BLaER1 treated with 17β-estradiol and CSF1 and Interleukin-3, amounts not matched to agents 10 nM and 100 nM (cell line): Measurements from ENCODE around the gene SLAMF1.
A peak's percentile ranks its signal among the peaks of the same experiment; 100 is the strongest.
"Not testable (repeated sequence)": the region's sequence is repeated elsewhere in the genome, so short reads cannot be mapped to it uniquely, and the experiment has no call there.

Experiments
- H3K27ac ChIP-seq, 11 experiments: shearing (Covaris generic); formaldehyde crosslinking; 2 replicates each; pipeline ENCODE4 v1.8.1; 2022
- H3K27me3 ChIP-seq, 11 experiments: shearing (Covaris generic); formaldehyde crosslinking; 2 replicates each; pipeline ENCODE4 v1.8.1; 2022
- H3K36me3 ChIP-seq, 11 experiments: shearing (Covaris generic); formaldehyde crosslinking; 2 replicates each; pipeline ENCODE4 v1.8.1; 2022
- H3K4me1 ChIP-seq, 10 experiments: shearing (Covaris generic); formaldehyde crosslinking; 2 replicates each; pipeline ENCODE4 v1.8.1; 2022
- H3K4me2 ChIP-seq, 11 experiments: shearing (Covaris generic); formaldehyde crosslinking; 2 replicates each; pipeline ENCODE4 v1.8.1; 2022
- H3K4me3 ChIP-seq, 10 experiments: shearing (Covaris generic); formaldehyde crosslinking; 2 replicates each; pipeline ENCODE4 v1.8.1; 2022
- H3K9ac ChIP-seq, 11 experiments: shearing (Covaris generic); formaldehyde crosslinking; 2 replicates each; pipeline ENCODE4 v1.8.1; 2022
- H3K9me3 ChIP-seq, 11 experiments: shearing (Covaris generic); formaldehyde crosslinking; replicated peaks in 1 of 11; 2 replicates each; pipeline ENCODE4 v1.8.1; 2022
- H4K20me1 ChIP-seq, 11 experiments: shearing (Covaris generic); formaldehyde crosslinking; 2 replicates each; pipeline ENCODE4 v1.8.1; 2022
- Cebpa-rat ChIP-seq, 11 experiments: shearing (Covaris generic); IDR thresholded peaks; 2 replicates each; pipeline ENCODE4 v1.8.1; 2022

Gene SLAMF1

GRCh38 chr1:160560806-160561205 lies 86.0 kb downstream of the SLAMF1 start:
- Histone ChIP-seq H3K9me3 (peaks cover 57 to 78% (median 64%) of the 10 kb centered on the region in 11 experiments), H3K4me2 (no peak overlapping the region), H3K4me1 (peaks cover 15 to 26% (median 17%) of the 10 kb centered on the region in 10 experiments), H3K36me3 (peaks cover 0 to 22% (median 0%) of the 10 kb centered on the region in 11 experiments; a peak in 6 of 22 replicates), H3K27me3 (no peaks in the 10 kb centered on the region), H4K20me1 (no peaks in the 10 kb centered on the region), H3K27ac (no peak overlapping the region), H3K9ac (no peak overlapping the region), H3K4me3 (no peak overlapping the region)
- no peak for TF ChIP-seq Cebpa-rat (IDR thresholded peaks at IDR 0.05)

GRCh38 chr1:160560045-160560705 lies 86.7 kb downstream of the SLAMF1 start:
- Histone ChIP-seq H4K20me1 (no peaks in the 10 kb centered on the region), H3K27ac (no peak overlapping the region), H3K4me1 (peaks cover 8 to 20% (median 11%) of the 10 kb centered on the region in 10 experiments), H3K4me3 (no peak overlapping the region), H3K9ac (no peak overlapping the region), H3K36me3 (peaks cover 0 to 25% (median 0%) of the 10 kb centered on the region in 11 experiments; a peak in 6 of 22 replicates), H3K27me3 (no peaks in the 10 kb centered on the region), H3K4me2 (peak overlapping the region in 1 of 11 experiments; percentile 18; a peak in 1 of 22 replicates), H3K9me3 (peaks cover 57 to 78% (median 64%) of the 10 kb centered on the region in 11 experiments)
- TF ChIP-seq Cebpa-rat (IDR thresholded peaks at IDR 0.05): no peak

- peaks cover 57 to 76% (median 64%) of the 10 kb centered on the region in 11 experiments for H3K9me3 ChIP-seq
- H3K4me2 ChIP-seq: peak overlapping the region in 1 of 11 experiments; percentile 18; a peak in 1 of 22 replicates
- not testable (repeated sequence) for H3K27me3 ChIP-seq, H4K20me1 ChIP-seq, H3K4me3 ChIP-seq, H3K9ac ChIP-seq, H3K27ac ChIP-seq
- H3K36me3 ChIP-seq: peaks cover 0 to 25% (median 0%) of the 10 kb centered on the region in 11 experiments; a peak in 6 of 22 replicates
- peaks cover under 1 to 12% (median 3%) of the 10 kb centered on the region in 10 experiments for H3K4me1 ChIP-seq
Measured at GRCh38 chr1:160559437-160559836, 87.4 kb downstream of the SLAMF1 start.

GRCh38 chr1:160558660-160559380 lies 88.0 kb downstream of the SLAMF1 start:
- peaks cover 0 to 26% (median 0%) of the 10 kb centered on the region in 11 experiments; a peak in 6 of 22 replicates for H3K36me3 ChIP-seq
- TF ChIP-seq Cebpa-rat (IDR thresholded peaks at IDR 0.05): no peak

More at GRCh38 chr1:160558660-160559380, 88.0 kb downstream of the SLAMF1 start:
- Histone ChIP-seq H3K9ac (no peak overlapping the region), H3K4me2 (peak overlapping the region in 4 of 11 experiments; percentile 6 to 18 (median 8); a peak in 3 of 22 replicates), H3K9me3 (peaks cover 57 to 69% (median 60%) of the 10 kb centered on the region in 11 experiments), H3K27me3 (no peaks in the 10 kb centered on the region), H3K27ac (no peak overlapping the region), H3K4me3 (no peak overlapping the region; a peak in 1 of 20 replicates), H4K20me1 (no peaks in the 10 kb centered on the region), H3K4me1 (peaks cover 0 to 14% (median 4%) of the 10 kb centered on the region in 10 experiments; a peak in 12 of 20 replicates)
